Left lung (tissue), 10 donors: ENCODE measurements around the gene WBP1. TPM values are rescaled to one million over a fixed set of nuclear protein-coding genes. Genes with fewer than 3 reads are reported as not detected.

Source experiments
- ATAC-seq: fragments of 200-7000 bp; cut with Tn5 transposase; one replicate; pipeline ENCODE4 v1.9.1; 2020; ENCODE audit warnings: moderate library complexity
- DNase-seq, 4 donors: peaks; one replicate each; pipeline ENCODE4 v3.0.0-alpha.2; 2013 to 2020
- H3K27ac ChIP-seq, 2 donors: fragments of 200-600 bp; sonication (generic) in 1 of 2; one replicate each; pipeline versions ENCODE4 v1.5.0 to v1.8.0; 2020 to 2021
- H3K27me3 ChIP-seq, 2 donors: fragments of 200-600 bp; sonication (generic) in 1 of 2; one replicate each; pipeline versions ENCODE4 v1.5.0 to v1.8.0; 2020 to 2021
- H3K36me3 ChIP-seq, 2 donors: fragments of 200-600 bp; sonication (generic) in 1 of 2; one replicate each; pipeline versions ENCODE4 v1.5.0 to v1.8.0; 2020 to 2021
- H3K4me1 ChIP-seq, 2 donors: fragments of 200-600 bp; one replicate each; pipeline ENCODE4 v1.8.0; 2021
- H3K4me3 ChIP-seq, 2 donors: fragments of 200-600 bp; sonication (generic) in 1 of 2; one replicate each; pipeline versions ENCODE4 v1.5.0 to v1.8.0; 2020 to 2021; ENCODE audit warnings: mild to moderate bottlenecking in 1 of 2
- H3K9me3 ChIP-seq, 2 donors: fragments of 200-600 bp; sonication (generic) in 1 of 2; one replicate each; pipeline versions ENCODE4 v1.5.0 to v1.8.0; 2020 to 2021
- CTCF ChIP-seq, 2 donors: fragments of 200-600 bp; sonication (generic) in 1 of 2; IDR thresholded peaks; one replicate each; pipeline versions ENCODE4 v1.5.0 to v1.8.0; 2021; ENCODE audit warnings: antibody characterized with exemption in 2 of 2
- intact Hi-C, 2 donors: fragments of 100-400 bp; cut with DNase I; formaldehyde crosslinking; loops; one replicate each; pipeline versions ENCODE4 v1.11.2 to v1.14.2; 2022
- polyA plus RNA-seq, 6 donors: library from polyadenylated mRNA; unstranded; fragments of 120-200 nt; gene quantifications; one replicate each; pipeline ENCODE4 v1.2.1, GENCODE V29; 2013; ENCODE audit not compliant: insufficient read length in 6 of 6
- total RNA-seq, 2 donors: library from RNA; stranded (reverse); fragmentation: NEBNext Ultra II Directional; extraction: Animal tissue kit (Norgen Biotek cat#: 25700); gene quantifications; one replicate each; pipeline ENCODE4 v1.2.1, GENCODE V29; 2021
- donor health status: DM: no; HTN: yes; CAD: no.
- donor health status: DM: no; HTN: no; CAD: no.

WBP1 gene
- total and polyA plus RNA-seq, 8 donors = 38.7 to 122 (median 108) TPM

GRCh38 chr2:74488643-74489481, 30.6 kb downstream of the WBP1 start:
- Histone ChIP-seq H3K4me3 (no peak overlapping the region), H3K9me3 (no peaks in the 10 kb centered on the region), H3K36me3 (peaks cover 0 to 83% of the 10 kb centered on the region in 2 donors), H3K27me3 (no peaks in the 10 kb centered on the region), H3K4me1 (peaks cover 0 to 7% of the 10 kb centered on the region in 2 donors), H3K27ac (no peak overlapping the region)
- intact Hi-C loops = no loop called here
- TF ChIP-seq CTCF (IDR thresholded peaks at IDR 0.05) = no peak
- ATAC-seq (no peak), DNase-seq (peak in 1 of 4 donors; percentile 16)

- intact Hi-C loops = no loop called here
- DNase-seq (peak in 1 of 4 donors; percentile 53), ATAC-seq (no peak)
- Histone ChIP-seq H3K4me1 (no peaks in the 10 kb centered on the region), H3K27me3 (no peaks in the 10 kb centered on the region), H3K9me3 (no peaks in the 10 kb centered on the region), H3K4me3 (no peak overlapping the region), H3K27ac (no peak overlapping the region), H3K36me3 (peaks cover 0 to 91% of the 10 kb centered on the region in 2 donors)
- TF ChIP-seq CTCF (IDR thresholded peaks at IDR 0.05) = no peak
Measured at GRCh38 chr2:74489906-74490305, 31.7 kb downstream of the WBP1 start.

- no peak overlapping the region for H3K27ac ChIP-seq
- no peak overlapping the region for H3K4me3 ChIP-seq
- intact Hi-C loops = no loop called here
- peaks cover 0 to 4% of the 10 kb centered on the region in 2 donors for H3K27me3 ChIP-seq
- TF ChIP-seq CTCF (IDR thresholded peaks at IDR 0.05) = no peak
- no peaks in the 10 kb centered on the region for H3K9me3 ChIP-seq
- DNase-seq (peak in 1 of 4 donors; percentile 38), ATAC-seq (no peak)
- H3K4me1 ChIP-seq = no peaks in the 10 kb centered on the region
- H3K36me3 ChIP-seq = peaks cover 0 to 77% of the 10 kb centered on the region in 2 donors
Measured at GRCh38 chr2:74491648-74492544, 33.7 kb downstream of the WBP1 start.

- H3K27me3 ChIP-seq = peaks cover 14 to 20% of the 10 kb centered on the region in 2 donors
- H3K36me3 ChIP-seq = peaks cover 0 to 60% of the 10 kb centered on the region in 2 donors
- intact Hi-C loops = no loop called here
- no peaks in the 10 kb centered on the region for H3K9me3 ChIP-seq
- peaks cover 11 to 13% of the 10 kb centered on the region in 2 donors for H3K4me1 ChIP-seq
- no peak overlapping the region for H3K27ac ChIP-seq
- H3K4me3 ChIP-seq = no peak overlapping the region
- peak in 1 of 4 donors; percentile 8 for DNase-seq
- no peak for ATAC-seq
- no peak for TF ChIP-seq CTCF (IDR thresholded peaks at IDR 0.05)
Measured at GRCh38 chr2:74493546-74493945, 35.3 kb downstream of the WBP1 start.

GRCh38 chr2:74495440-74495839, 37.2 kb downstream of the WBP1 start:
- H3K4me1 ChIP-seq = peaks cover 21 to 26% of the 10 kb centered on the region in 2 donors
- ATAC-seq = no peak
- intact Hi-C loops = no loop called here

More at GRCh38 chr2:74495440-74495839, 37.2 kb downstream of the WBP1 start:
- TF ChIP-seq CTCF (IDR thresholded peaks at IDR 0.05) = no peak
- DNase-seq = no peak
- Histone ChIP-seq H3K36me3 (peaks cover 0 to 42% of the 10 kb centered on the region in 2 donors), H3K27ac (no peak overlapping the region), H3K27me3 (peaks cover 30 to 39% of the 10 kb centered on the region in 2 donors), H3K4me3 (no peak overlapping the region), H3K9me3 (no peaks in the 10 kb centered on the region)
